Prostate gland (tissue), 2 donors: ENCODE data around the gene CDK3. TPM values are rescaled to one million over a fixed set of nuclear protein-coding genes. Genes with fewer than 3 reads are reported as not detected.

Experiments
- DNase-seq: peaks from one replicate; pipeline ENCODE4 v3.0.0-alpha.2; 2019; ENCODE audit warnings: low spot score
- H3K27ac ChIP-seq, 2 donors: fragments of 200-600 bp; sonication (generic); 2 replicates each; pipeline ENCODE4 v1.5.1; 2017 to 2019
- H3K27me3 ChIP-seq: fragments of 200-600 bp; sonication (generic); replicated peaks from 2 replicates; pipeline ENCODE4 v1.5.1; 2019; ENCODE audit not compliant: insufficient read depth
- H3K36me3 ChIP-seq, 2 donors: fragments of 200-600 bp; sonication (generic); 1 replicate in 1 of 2; 2 replicates in 1 of 2; pipeline versions ENCODE4 v1.5.1 to v1.8.1; 2017 to 2019
- H3K4me1 ChIP-seq: fragments of 200-600 bp; sonication (generic); replicated peaks from 2 replicates; pipeline ENCODE4 v1.5.1; 2019
- H3K4me3 ChIP-seq, 2 donors: fragments of 200-600 bp; sonication (generic); 2 replicates each; pipeline ENCODE4 v1.5.1; 2017 to 2019
- H3K9me3 ChIP-seq: fragments of 200-600 bp; sonication (generic); 2 replicates; pipeline ENCODE4 v1.5.1; 2017
- POLR2A ChIP-seq: fragments of 450-650 bp; IDR thresholded peaks from one replicate; pipeline ENCODE4 v1.6.1; 2016; ENCODE audit warnings: antibody characterized with exemption, mild to moderate bottlenecking
- POLR2AphosphoS5 ChIP-seq: sonication (generic); formaldehyde crosslinking; IDR thresholded peaks from one replicate; pipeline ENCODE4 v1.6.1; 2017; ENCODE audit warnings: antibody characterized with exemption
- WGBS: methylation state at CpG from one replicate; pipeline ENCODE4 v1.1.5; 2018; 5-methylcytosine and 5-hydroxymethylcytosine counted together
- intact Hi-C: fragments of 100-400 bp; cut with DNase I; formaldehyde crosslinking; loops from one replicate; pipeline ENCODE4 v1.14.2; 2022
- total RNA-seq, 2 donors: library from RNA; depleted of rRNA; stranded (reverse); fragments of >200 nt; gene quantifications; one replicate each; pipeline ENCODE4 v1.1.0, GENCODE V29; 2016
- TF ChIP-seq, protein P1 (sequence below), 4 experiments: fragments of 200-600 bp in 2 of 4; fragments of 450-650 bp in 2 of 4; sonication (generic) in 2 of 4; IDR thresholded peaks; 1 replicate in 3 of 4; 2 replicates in 1 of 4; pipeline ENCODE4 v1.5.1; 2016 to 2019; ENCODE audit warnings: antibody characterized with exemption in 4 of 4, mild to moderate bottlenecking in 2 of 4, moderate library complexity in 2 of 4

CDK3 gene
- total RNA-seq, 2 donors from 2014 or later: 16.9 to 17.2 TPM

DNA sequence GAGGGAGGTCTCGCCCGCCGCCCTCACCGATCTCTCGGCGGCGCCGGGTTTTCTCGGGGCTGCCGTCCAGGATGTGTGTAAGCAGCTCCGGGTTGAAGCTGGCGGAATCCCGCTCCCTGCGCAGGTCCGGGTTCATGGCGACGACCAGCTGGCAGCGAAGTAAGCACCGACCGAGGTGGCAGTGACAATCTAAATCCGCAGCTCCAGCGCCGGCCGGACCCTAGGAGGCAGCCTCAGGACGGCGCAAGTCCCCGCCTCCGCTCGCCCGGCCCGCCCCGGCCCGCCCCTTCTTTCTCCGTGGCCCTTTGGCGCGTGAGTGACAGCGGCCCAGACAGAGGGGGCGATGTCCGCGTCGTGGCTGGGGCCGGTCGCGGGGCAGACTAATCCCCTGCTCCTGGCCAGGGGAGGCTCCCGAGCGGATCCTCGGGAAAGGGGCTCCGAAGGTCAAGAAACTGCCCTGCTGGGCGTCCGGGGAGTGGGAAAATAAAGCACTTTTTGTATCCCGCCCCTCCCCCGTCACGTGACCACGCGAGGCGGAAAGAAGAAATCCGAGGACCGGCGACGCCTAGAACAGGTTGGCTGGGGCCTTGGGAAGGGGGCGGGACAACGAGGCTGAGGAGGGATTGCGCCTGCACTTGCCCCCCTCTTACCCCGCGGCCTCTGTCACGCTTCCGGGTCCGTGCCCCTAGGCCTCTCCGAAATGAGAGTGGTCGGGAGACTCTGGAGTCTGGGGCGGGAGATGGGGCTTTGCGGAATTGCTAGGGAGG is 21.5 kb upstream of the CDK3 start, which contains the start of the genes ACOX1 and TEN1:
TSS of gene ACOX1 (minus strand) at position 229 of the 767 bp plus-strand sequence. CDS start at position 136, 93 bp downstream.
TSS of gene TEN1 (plus strand) at position 303 of the 767 bp plus-strand sequence. CDS start 6,953 bp downstream, outside the sequence.
- intact Hi-C loops: no loop called here
- Histone ChIP-seq H3K27ac (peak within 1 kb of the TSS; percentile 99), H3K36me3 (no peaks in the 10 kb centered on the region), H3K4me1 (no peaks in the 10 kb centered on the region), H3K9me3 (no peaks in the 10 kb centered on the region), H3K4me3 (peak within 1 kb of the TSS; percentile 78 to 87), H3K27me3 (no peaks in the 10 kb centered on the region)
- peak; percentile 97 for DNase-seq
- WGBS: under 1% methylated on average over 70 of the region's 72 CpGs
- TF ChIP-seq POLR2A (peak; percentile 92), POLR2AphosphoS5 (peak; percentile 89)
- TF ChIP-seq, protein P1, sequence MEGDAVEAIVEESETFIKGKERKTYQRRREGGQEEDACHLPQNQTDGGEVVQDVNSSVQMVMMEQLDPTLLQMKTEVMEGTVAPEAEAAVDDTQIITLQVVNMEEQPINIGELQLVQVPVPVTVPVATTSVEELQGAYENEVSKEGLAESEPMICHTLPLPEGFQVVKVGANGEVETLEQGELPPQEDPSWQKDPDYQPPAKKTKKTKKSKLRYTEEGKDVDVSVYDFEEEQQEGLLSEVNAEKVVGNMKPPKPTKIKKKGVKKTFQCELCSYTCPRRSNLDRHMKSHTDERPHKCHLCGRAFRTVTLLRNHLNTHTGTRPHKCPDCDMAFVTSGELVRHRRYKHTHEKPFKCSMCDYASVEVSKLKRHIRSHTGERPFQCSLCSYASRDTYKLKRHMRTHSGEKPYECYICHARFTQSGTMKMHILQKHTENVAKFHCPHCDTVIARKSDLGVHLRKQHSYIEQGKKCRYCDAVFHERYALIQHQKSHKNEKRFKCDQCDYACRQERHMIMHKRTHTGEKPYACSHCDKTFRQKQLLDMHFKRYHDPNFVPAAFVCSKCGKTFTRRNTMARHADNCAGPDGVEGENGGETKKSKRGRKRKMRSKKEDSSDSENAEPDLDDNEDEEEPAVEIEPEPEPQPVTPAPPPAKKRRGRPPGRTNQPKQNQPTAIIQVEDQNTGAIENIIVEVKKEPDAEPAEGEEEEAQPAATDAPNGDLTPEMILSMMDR (IDR thresholded peaks at IDR 0.05): peak; percentile 40 to 71 (median 50)

DNA sequence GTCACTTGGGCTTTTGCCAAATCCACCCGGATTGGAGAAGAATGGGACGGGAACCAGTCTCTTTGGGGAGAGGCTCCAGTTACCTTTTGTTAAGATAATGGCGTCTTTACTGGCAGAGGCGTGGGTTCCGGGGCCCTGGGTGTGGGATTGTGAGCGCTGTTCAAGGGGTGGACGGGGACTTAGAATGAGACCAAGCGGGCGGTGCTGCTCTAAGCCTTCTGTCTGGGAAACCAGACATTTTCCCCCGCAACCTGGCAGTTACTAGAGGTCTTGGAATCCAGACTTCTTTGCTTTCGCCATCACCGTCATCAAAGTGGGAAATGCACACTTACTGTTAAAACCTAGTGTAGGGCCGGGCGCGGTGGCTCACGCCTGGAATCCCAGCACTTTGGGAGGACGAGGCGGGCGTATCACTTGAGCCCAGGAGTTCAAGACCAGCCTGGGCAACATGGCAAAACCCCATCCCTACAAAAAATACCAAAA is 20.9 kb upstream of the CDK3 start:
- Histone ChIP-seq H3K4me1 (no peaks in the 10 kb centered on the region), H3K36me3 (no peaks in the 10 kb centered on the region), H3K27ac (peak overlapping the region; percentile 99), H3K27me3 (no peaks in the 10 kb centered on the region), H3K4me3 (peak overlapping the region; percentile 78 to 87), H3K9me3 (no peaks in the 10 kb centered on the region)
- DNase-seq: no peak
- WGBS: 2% methylated on average over 19 of the region's 19 CpGs
- intact Hi-C loops: no loop called here
- TF ChIP-seq, protein P1 (IDR thresholded peaks at IDR 0.05): no peak
- TF ChIP-seq POLR2AphosphoS5 (no peak), POLR2A (no peak)

- intact Hi-C loops: no loop called here
- TF ChIP-seq POLR2AphosphoS5: no peak
- TF ChIP-seq POLR2A: no peak
- TF ChIP-seq, protein P1 (IDR thresholded peaks at IDR 0.05): no peak
- 85% methylated on average over 18 of the region's 18 CpGs for WGBS
- Histone ChIP-seq H3K9me3 (no peaks in the 10 kb centered on the region), H3K27me3 (no peaks in the 10 kb centered on the region), H3K27ac (peak overlapping the region; percentile 99), H3K4me1 (no peaks in the 10 kb centered on the region), H3K4me3 (peak overlapping the region; percentile 78 to 87), H3K36me3 (no peaks in the 10 kb centered on the region)
- DNase-seq: no peak
These were observed 20.3 kb upstream of the CDK3 start for GRCh38 chr17:75980188-75981018.

DNA sequence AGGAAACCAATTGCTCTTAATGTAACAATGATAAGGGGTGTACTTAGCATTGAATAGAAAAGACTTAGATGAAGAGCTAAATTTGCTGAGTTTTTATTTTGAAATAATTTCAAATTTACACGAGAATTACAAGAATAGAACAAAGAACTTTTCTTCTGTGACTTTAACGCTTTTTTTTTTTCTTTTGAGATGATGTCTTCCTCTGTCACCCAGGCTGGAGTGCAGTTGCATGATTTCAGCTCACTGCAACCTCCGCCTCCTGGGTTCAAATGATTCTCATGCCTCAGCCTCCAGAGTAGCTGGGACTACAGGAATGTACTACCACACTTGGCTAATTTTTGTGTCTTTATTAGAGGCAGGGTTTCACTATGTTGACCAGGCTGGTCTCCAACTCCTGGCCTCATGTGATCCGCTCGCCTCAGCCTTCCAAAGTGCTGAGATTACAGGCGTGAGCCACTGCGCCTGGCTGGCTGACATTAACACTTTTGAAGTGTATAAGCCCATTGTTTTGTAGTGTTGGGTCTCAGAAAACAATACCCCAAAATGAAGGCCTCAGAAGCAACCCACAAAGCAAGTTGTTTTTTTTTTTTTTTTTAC is 19.5 kb upstream of the CDK3 start:
- TF ChIP-seq POLR2AphosphoS5: no peak
- TF ChIP-seq, protein P1 (IDR thresholded peaks at IDR 0.05): no peak
- no peak for TF ChIP-seq POLR2A
- DNase-seq: no peak
- Histone ChIP-seq H3K4me1 (no peaks in the 10 kb centered on the region), H3K36me3 (no peaks in the 10 kb centered on the region), H3K27me3 (no peaks in the 10 kb centered on the region), H3K27ac (no peak overlapping the region), H3K9me3 (no peaks in the 10 kb centered on the region), H3K4me3 (no peak overlapping the region)
- intact Hi-C loops: no loop called here
- WGBS: 95% methylated on average over 7 of the region's 7 CpGs
